SJCRH30 (cell line): ENCODE measurements around the gene LIN7A. TPM values are rescaled to one million over a fixed set of nuclear protein-coding genes. Genes with fewer than 3 reads are reported as not detected.

Experiments used
- DNase-seq, 2 experiments: peaks; one replicate each; pipeline ENCODE4 v3.0.0-alpha.2; 2015 to 2020
- H3K27ac ChIP-seq: fragments of 250-450 bp; sonication (Bioruptor Pico); 2 replicates; pipeline ENCODE4 v1.5.1; 2020; ENCODE audit warnings: mild to moderate bottlenecking, moderate library complexity
- H3K27me3 ChIP-seq: fragments of 250-450 bp; sonication (Bioruptor Pico); 2 replicates; pipeline ENCODE4 v1.5.1; 2020; ENCODE audit warnings: mild to moderate bottlenecking, moderate library complexity
- H3K36me3 ChIP-seq: fragments of 250-450 bp; sonication (Bioruptor Pico); 2 replicates; pipeline ENCODE4 v1.5.1; 2020; ENCODE audit warnings: mild to moderate bottlenecking, moderate library complexity
- H3K4me1 ChIP-seq: fragments of 250-450 bp; sonication (Bioruptor Pico); 2 replicates; pipeline ENCODE4 v1.5.1; 2020; ENCODE audit warnings: mild to moderate bottlenecking, moderate library complexity
- H3K4me3 ChIP-seq: fragments of 250-450 bp; sonication (Bioruptor Pico); 2 replicates; pipeline ENCODE4 v1.5.1; 2020; ENCODE audit warnings: mild to moderate bottlenecking, moderate library complexity
- H3K9me3 ChIP-seq: fragments of 250-450 bp; sonication (Bioruptor Pico); replicated peaks from 2 replicates; pipeline ENCODE4 v1.5.1; 2020; ENCODE audit warnings: mild to moderate bottlenecking, moderate library complexity
- total RNA-seq: library from RNA; depleted of rRNA; stranded (reverse); fragments of >200 nt; shearing (Covaris generic); gene quantifications from 2 replicates; pipeline ENCODE4 v1.2.3, GENCODE V29; 2014; rRNA removed

The LIN7A gene
- total RNA-seq, 1 experiment from 2014 or later: 57.8 TPM

DNA sequence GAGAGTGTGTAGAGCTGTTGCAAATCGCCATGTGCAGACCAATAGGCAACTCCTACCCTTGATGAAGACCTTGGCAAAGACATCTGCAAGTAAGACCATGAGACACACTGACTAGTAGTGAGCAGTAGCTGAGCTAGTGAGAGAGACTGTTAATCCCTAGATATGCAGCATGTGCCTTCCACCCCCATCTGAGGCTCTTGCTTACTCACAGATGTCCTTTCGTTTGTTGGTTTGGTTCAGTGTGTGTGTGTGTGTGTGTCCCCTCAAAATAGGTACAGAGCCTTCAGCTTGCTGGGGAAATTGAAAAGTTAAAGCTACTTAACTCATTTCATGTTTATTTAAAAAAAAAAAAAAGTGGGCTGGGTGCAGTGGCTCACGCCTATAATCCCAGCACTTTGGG, 183.5 kb downstream of the LIN7A start:
- Histone ChIP-seq H3K9me3 (no peaks in the 10 kb centered on the region), H3K36me3 (no peaks in the 10 kb centered on the region), H3K4me1 (no peaks in the 10 kb centered on the region; the same call in 1 of the 2 replicates), H3K27me3 (no peaks in the 10 kb centered on the region), H3K27ac (no peak overlapping the region), H3K4me3 (no peak overlapping the region)
- no peak for DNase-seq

DNA sequence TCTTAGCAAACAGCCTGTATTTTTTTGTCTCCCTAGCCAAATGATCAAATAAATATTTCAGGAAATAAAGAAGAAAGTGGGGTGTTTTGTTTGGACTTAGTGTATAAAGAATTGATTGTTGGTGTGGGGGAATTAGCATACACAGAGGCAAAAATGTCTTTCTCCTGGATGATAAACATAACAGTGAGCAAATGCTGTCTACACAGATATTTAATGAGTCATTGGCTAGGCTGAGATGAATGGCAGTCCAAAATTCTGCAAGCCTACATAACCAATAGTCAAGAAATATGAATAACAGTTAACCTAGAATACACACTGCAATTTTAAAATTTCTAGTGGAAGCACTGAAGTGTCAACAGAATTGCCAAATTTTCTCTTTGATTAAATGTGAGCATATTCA, 185.3 kb downstream of the LIN7A start:
- H3K4me3 ChIP-seq: no peak overlapping the region
- no peaks in the 10 kb centered on the region for H3K9me3 ChIP-seq

DNA sequence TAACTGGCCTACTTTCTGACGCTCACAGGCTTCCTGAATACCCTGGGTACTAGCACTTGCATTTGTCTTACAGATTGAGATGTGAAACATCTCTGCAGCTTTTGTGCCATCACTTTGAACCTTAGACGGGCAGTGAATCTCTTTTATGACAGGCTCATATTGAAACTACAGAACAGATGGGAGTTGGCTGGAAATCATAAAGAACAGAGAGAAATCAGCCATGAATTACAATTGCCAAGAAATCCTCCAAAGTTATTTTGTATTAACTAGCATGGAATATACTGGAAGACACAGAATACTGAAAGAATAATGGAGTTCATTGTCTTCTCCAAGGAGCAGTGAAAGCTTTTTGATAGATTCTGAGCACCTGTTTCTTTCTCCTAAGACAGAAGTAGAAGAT, 188.3 kb downstream of the LIN7A start:
- Histone ChIP-seq H3K9me3 (no peaks in the 10 kb centered on the region), H3K27me3 (no peaks in the 10 kb centered on the region), H3K36me3 (no peaks in the 10 kb centered on the region), H3K4me1 (no peaks in the 10 kb centered on the region; the same call in 1 of the 2 replicates), H3K27ac (no peak overlapping the region), H3K4me3 (no peak overlapping the region)
- DNase-seq: peak in 1 of 2 experiments; percentile 29

More for the DNA sequence above, 185.3 kb downstream of the LIN7A start:
- DNase-seq: no peak
- Histone ChIP-seq H3K4me1 (no peaks in the 10 kb centered on the region; the same call in 1 of the 2 replicates), H3K27me3 (no peaks in the 10 kb centered on the region), H3K27ac (no peak overlapping the region), H3K36me3 (no peaks in the 10 kb centered on the region)

DNA sequence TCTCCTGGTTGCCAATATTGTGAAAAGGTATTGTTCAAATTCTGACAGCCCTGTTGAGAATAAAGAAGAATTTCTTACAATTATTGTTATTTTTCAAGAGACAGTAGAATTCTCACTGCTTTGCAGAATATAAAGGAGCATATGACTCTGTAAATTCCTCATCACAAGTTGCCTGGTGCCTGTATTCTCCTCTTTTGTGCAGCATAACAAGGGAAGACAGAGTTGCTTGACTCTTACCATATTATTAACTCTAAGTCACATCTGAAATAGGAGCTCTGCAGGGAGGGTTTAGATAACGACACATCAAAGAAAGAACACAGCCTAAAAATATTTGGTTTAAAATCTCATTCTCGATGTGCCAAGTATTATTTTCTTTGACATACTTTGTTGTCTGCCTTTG, 189.9 kb downstream of the LIN7A start:
- Histone ChIP-seq H3K27ac (no peak overlapping the region), H3K4me3 (no peak overlapping the region), H3K9me3 (no peaks in the 10 kb centered on the region), H3K27me3 (no peaks in the 10 kb centered on the region), H3K4me1 (no peaks in the 10 kb centered on the region; the same call in 1 of the 2 replicates), H3K36me3 (no peaks in the 10 kb centered on the region)
- no peak for DNase-seq

DNA sequence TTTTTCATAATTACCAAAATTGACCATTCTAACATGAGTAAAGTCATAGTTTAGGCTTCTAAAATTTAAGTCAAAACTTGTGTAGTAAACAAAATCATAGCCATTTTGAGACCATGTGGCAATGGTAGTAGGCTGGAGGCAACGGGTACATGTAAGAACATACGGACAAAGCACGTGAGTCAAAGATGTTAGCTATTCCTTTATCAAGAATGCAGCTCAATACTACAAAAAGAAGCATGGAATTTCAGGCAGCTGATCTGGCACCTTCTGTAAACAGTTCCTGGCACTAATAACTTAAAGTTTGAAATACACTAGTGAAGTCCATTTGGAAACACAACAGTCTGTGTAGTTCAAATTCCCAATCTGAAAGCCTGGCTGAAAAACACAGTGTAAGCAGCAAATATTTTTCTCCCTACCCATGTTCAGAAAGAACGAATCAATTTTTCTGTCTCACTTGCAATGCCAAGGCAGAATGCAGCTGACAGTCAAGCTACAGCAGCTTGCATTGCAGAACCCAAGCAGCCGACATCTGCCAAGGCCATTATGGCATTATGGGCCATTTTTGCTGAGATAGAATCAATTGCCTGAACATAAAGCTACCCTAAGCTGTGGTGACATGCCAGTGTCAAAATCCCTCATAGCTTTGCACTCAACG, 191.8 kb downstream of the LIN7A start:
- H3K4me1 ChIP-seq: peaks cover 4% of the 10 kb centered on the region; the same call in 1 of the 2 replicates
- H3K27me3 ChIP-seq: no peaks in the 10 kb centered on the region
- H3K36me3 ChIP-seq: no peaks in the 10 kb centered on the region
- H3K4me3 ChIP-seq: no peak overlapping the region
- no peak for DNase-seq
- no peaks in the 10 kb centered on the region for H3K9me3 ChIP-seq
- no peak overlapping the region for H3K27ac ChIP-seq

Other genes with a start within 250 kb of the LIN7A start
- not detected in 2 replicates for gene MYF6, start 230.3 kb downstream of the LIN7A start, total RNA-seq
- not detected in 2 replicates for gene MYF5, start 221.0 kb downstream of the LIN7A start, total RNA-seq
- gene ACSS3, start 140.1 kb upstream of the LIN7A start, total RNA-seq: 19.5 and 24.4 TPM in 2 replicates